SU-DHL-6 (cell line): Measurements from ENCODE around the gene MPPED2.

Experiments used
- CTCF ChIP-seq: fragments of 200-600 bp; sonication (generic); IDR thresholded peaks from one replicate; pipeline ENCODE4 v1.5.1; 2017; ENCODE audit warnings: antibody characterized with exemption, mild to moderate bottlenecking, low read length, moderate library complexity; ENCODE audit not compliant: insufficient read depth, poor library complexity, severe bottlenecking
- EZH2phosphoT487 ChIP-seq: fragments of 200-600 bp; sonication (generic), shearing (Covaris generic); conservative IDR thresholded peaks from 2 replicates; pipeline ENCODE4 v1.6.1; 2018; ENCODE audit warnings: mild to moderate bottlenecking, antibody characterized with exemption, low read length, moderate library complexity, mixed read lengths

GRCh38 chr11:30412509-30412908, 173.6 kb downstream of the MPPED2 start:
- TF ChIP-seq CTCF (no peak), EZH2phosphoT487 (no peak)
